MG63 (cell line): ENCODE measurements around the gene TRIM22. TPM values are rescaled to one million over a fixed set of nuclear protein-coding genes. Genes with fewer than 3 reads are reported as not detected.
"Not testable (repeated sequence)": the region's sequence is repeated elsewhere in the genome, so short reads cannot be mapped to it uniquely, and the experiment has no call there.

ENCODE experiments used
- DNase-seq: peaks from one replicate; pipeline ENCODE4 v3.0.0-alpha.2; 2020
- H3K27me3 ChIP-seq: fragments of 250-450 bp; sonication (Bioruptor Pico); 2 replicates; pipeline ENCODE4 v1.5.1; 2020; ENCODE audit warnings: mild to moderate bottlenecking, moderate library complexity
- H3K36me3 ChIP-seq: fragments of 250-450 bp; sonication (Bioruptor Pico); 2 replicates; pipeline ENCODE4 v1.5.1; 2020; ENCODE audit warnings: mild to moderate bottlenecking, moderate library complexity
- H3K4me3 ChIP-seq: fragments of 250-450 bp; sonication (Bioruptor Pico); 2 replicates; pipeline ENCODE4 v1.5.1; 2020; ENCODE audit warnings: mild to moderate bottlenecking, moderate library complexity
- H3K9me3 ChIP-seq: fragments of 250-450 bp; sonication (Bioruptor Pico); 2 replicates; pipeline ENCODE4 v1.5.1; 2020; ENCODE audit warnings: mild to moderate bottlenecking, moderate library complexity
- total RNA-seq: library from RNA; depleted of rRNA; stranded (reverse); fragments of >200 nt; shearing (Covaris generic); gene quantifications from 2 replicates; pipeline ENCODE4 v1.2.3, GENCODE V29; 2014; ENCODE audit warnings: low replicate concordance; rRNA removed

Gene TRIM22
- total RNA-seq, 1 experiment from 2014 or later: 1.7 TPM

DNA sequence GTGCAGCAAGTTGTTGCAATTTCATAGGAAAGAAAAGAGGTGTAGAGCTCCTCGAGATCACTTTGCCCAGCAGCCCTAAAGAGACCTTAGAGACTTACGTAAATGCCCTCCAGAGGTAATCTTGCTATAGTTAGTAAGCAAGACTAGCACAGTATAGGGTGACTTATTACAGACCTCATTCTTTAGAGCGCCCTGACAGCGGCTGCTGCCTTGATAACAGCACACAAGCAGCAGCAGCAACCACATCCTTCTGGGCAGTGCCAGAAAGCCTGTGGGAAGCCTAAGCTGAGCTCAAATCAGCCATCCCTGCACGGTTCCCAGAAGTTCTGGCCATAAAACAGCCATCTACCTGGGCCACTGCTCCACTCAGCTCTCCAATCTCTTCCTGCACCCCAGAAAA, 24.1 kb downstream of the TRIM22 start:
- no peak for DNase-seq
- H3K4me3 ChIP-seq: no peak overlapping the region
- no peaks in the 10 kb centered on the region for H3K27me3 ChIP-seq
- H3K36me3 ChIP-seq: no peaks in the 10 kb centered on the region
- no peaks in the 10 kb centered on the region for H3K9me3 ChIP-seq

DNA sequence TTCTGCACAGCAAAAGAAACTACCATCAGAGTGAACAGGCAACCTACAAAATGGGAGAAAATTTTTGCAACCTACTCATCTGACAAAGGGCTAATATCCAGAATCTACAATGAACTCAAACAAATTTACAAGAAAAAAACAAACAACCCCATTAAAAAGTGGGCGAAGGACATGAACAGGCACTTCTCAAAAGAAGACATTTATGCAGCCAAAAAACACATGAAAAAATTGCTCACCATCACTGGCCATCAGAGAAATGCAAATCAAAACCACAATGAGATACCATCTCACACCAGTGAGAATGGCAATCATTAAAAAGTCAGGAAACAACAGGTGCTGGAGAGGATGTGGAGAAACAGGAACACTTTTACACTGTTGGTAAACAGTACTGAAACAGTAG, 26.9 kb downstream of the TRIM22 start:
- H3K4me3 ChIP-seq, H3K36me3 ChIP-seq, H3K9me3 ChIP-seq, DNase-seq, H3K27me3 ChIP-seq: not testable (repeated sequence)

DNA sequence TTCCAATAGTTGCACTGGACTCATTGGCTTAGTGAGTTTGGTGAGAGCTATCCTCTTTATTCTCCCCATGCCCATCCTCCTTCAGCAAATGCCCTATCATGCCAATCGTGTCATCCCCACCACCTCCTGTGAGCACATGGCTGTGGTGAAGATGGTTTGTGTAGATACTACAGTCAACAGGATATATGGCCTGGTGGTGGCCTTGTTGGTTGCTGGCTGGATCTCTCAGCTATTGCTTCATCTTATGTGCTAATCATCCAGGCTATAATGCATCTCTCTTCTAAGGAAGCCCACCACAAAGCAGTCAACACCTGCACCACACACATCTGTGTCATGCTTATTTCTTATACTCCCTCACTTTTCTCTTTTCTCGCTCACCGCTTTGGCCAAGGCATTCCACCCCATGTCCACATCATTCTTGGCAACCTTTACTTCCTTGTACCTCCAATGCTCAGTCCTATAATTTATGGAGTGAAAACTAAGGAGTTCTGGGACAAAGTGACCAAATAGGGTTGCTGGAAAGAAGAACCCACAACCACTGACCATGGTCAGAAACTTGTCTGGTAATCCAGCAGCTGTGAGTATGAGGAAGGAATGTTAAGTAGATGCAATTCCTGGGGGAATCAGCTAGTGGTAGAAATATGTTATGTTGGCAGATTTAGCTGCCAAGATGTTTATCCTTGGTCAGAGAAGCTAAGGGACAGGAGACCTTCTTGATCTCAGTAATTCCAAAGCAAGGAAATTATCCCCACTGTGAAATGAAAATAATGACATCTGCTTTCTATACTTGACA, 30.3 kb downstream of the TRIM22 start:
- no peak for DNase-seq
- H3K9me3 ChIP-seq: no peaks in the 10 kb centered on the region

DNA sequence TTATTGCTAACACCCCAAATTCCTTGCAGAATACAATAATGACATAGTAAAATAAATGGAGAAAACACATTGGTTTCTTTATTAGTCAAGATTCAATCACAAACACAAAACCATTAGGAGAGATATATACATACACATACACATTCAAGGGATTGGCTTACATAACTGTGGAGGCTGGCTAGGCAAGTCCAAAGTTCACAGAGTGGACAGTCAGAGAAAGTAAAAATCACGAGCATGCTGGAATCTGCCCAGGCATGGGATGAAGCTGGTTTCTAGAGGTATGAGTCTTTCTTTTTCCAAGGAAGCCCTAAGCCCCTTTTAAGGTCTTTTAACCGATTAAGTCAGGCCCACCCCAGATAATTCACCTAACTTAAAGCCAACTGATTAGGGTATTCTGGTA, 33.0 kb downstream of the TRIM22 start:
- H3K36me3 ChIP-seq: no peaks in the 10 kb centered on the region
- H3K9me3 ChIP-seq: no peaks in the 10 kb centered on the region
- H3K27me3 ChIP-seq: no peaks in the 10 kb centered on the region; the same call in 1 of the 2 replicates
- H3K4me3 ChIP-seq: no peak overlapping the region
- no peak for DNase-seq

More for the DNA sequence above, 30.3 kb downstream of the TRIM22 start:
- no peaks in the 10 kb centered on the region for H3K27me3 ChIP-seq
- no peaks in the 10 kb centered on the region for H3K36me3 ChIP-seq
- H3K4me3 ChIP-seq: no peak overlapping the region

DNA sequence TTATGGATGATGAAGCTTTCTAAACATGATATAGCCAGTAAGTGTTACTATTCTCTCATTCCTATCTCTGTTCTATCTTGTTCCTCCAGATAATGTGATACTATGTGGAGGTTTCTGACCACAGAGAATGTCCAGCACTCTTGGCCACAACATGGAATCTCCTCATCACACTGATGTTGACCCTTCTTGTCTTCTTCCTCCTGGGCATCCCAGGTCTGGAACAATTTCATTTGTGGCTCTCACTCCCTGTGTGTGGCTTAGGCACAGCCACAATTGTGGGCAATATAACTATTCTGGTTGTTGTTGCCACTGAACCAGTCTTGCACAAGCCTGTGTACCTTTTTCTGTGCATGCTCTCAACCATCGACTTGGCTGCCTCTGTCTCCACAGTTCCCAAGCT, 36.8 kb downstream of the TRIM22 start:
- no peak for DNase-seq
- Histone ChIP-seq H3K27me3 (no peaks in the 10 kb centered on the region; the same call in 1 of the 2 replicates), H3K4me3 (no peak overlapping the region), H3K9me3 (no peaks in the 10 kb centered on the region), H3K36me3 (no peaks in the 10 kb centered on the region)

DNA sequence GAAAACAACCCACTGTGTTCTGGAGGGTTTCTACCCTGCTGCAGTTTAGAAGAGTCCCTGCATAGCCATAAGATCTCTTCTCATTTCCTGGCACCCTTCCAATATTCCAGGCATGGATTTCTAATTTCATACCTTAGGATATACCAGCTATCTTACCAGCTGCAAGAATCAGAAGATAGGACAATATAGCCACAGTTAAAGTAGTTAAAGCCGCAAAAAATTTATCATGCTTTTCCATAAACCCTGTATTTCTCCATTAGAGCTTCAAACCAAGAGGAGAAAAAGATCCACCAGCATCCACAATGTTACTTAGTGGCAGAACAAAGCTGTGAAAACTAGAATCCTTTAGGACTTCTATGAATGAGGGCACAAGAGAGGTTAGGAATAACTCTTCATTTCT, 38.1 kb downstream of the TRIM22 start:
- H3K36me3 ChIP-seq: no peaks in the 10 kb centered on the region
- DNase-seq: no peak
- H3K27me3 ChIP-seq: no peaks in the 10 kb centered on the region; the same call in 1 of the 2 replicates
- no peaks in the 10 kb centered on the region for H3K9me3 ChIP-seq
- no peak overlapping the region for H3K4me3 ChIP-seq

DNA sequence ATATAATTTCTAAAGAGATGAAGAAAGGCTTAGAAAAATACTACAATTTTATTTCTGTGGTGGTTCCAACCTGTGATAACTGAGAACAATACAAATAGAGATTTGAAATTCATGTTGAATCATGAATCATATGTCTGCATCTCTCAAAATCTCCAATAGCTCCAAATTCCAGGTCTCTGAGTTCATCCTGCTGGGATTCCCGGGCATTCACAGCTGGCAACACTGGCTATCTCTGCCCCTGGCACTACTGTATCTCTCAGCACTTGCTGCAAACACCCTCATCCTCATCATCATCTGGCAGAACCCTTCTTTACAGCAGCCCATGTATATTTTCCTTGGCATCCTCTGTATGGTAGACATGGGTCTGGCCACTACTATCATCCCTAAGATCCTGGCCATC, 46.8 kb downstream of the TRIM22 start, which contains the start of gene OR56B1:
Gene OR56B1, plus strand, starts transcription at position 53 of the 400 bp plus-strand sequence. Its CDS starts 69 bp downstream, at position 122.
- Histone ChIP-seq H3K36me3 (no peaks in the 10 kb centered on the region), H3K9me3 (peaks cover 1% of the 10 kb centered on the region; the same call in 1 of the 2 replicates), H3K27me3 (no peaks in the 10 kb centered on the region), H3K4me3 (no peak within 1 kb of the TSS)
- peak; percentile 89 for DNase-seq

DNA sequence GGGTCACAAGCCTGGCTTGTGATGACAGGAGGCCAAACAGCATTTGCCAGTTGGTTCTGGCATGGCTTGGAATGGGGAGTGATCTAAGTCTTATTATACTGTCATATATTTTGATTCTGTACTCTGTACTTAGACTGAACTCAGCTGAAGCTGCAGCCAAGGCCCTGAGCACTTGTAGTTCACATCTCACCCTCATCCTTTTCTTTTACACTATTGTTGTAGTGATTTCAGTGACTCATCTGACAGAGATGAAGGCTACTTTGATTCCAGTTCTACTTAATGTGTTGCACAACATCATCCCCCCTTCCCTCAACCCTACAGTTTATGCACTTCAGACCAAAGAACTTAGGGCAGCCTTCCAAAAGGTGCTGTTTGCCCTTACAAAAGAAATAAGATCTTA, 47.5 kb downstream of the TRIM22 start:
- Histone ChIP-seq H3K9me3 (peaks cover 2% of the 10 kb centered on the region; the same call in 1 of the 2 replicates), H3K4me3 (no peak overlapping the region), H3K27me3 (no peaks in the 10 kb centered on the region), H3K36me3 (no peaks in the 10 kb centered on the region)
- DNase-seq: peak; percentile 77

DNA sequence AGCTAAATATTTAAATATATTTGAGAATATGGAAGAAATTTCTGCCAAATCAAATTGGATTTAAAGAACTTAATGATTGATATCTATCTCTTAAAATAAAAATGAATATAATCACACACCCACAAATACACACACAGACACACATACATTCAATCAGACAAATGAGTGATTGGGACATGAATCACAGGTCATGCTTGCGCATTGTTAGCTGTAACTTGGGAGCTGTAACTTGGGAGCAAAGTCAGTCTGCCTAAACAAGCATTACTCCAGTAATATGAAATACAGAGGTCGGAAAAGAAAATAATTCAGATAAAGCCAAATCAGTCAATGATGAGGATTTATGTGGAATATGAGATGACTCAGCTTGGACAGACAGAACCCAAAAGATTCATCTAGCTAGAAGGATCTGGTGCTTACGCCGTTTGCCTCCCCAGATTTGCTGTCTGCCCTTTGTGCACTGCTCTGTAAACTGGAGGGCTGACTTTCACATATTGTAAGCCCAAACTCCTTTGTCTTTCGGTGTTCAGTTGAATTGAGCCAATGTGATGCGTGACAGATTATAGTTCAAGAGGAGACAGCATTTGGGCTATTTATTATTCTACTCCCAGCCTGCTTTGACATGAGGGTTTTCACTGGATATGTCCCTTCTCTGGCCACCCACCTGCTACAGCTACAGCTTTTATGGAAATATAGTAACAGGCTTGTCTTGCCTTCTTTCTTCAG, 48.2 kb downstream of the TRIM22 start:
- H3K9me3 ChIP-seq: peaks cover 2% of the 10 kb centered on the region; the same call in 1 of the 2 replicates
- peak; percentile 3 for DNase-seq
- no peaks in the 10 kb centered on the region for H3K27me3 ChIP-seq
- no peaks in the 10 kb centered on the region for H3K36me3 ChIP-seq
- no peak overlapping the region for H3K4me3 ChIP-seq

DNA sequence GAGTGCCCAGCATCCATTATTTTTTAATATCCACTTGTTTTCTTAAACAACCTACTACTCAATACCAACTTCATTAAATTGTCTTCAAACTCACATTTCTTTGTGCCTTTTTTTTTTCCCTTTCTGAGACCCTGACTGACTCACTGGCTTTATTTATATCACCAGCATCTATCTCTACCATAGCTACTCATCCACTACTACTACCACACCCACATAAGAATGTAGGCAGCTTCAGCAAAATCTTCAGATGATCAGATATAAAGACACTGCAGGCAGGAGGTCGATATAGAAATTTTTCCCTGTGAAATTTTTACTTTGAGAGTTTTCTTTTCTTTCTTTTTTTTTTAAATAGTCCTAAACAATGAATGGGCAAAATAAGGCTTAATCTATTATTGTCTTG, 48.8 kb downstream of the TRIM22 start:
- H3K9me3 ChIP-seq: peaks cover 2% of the 10 kb centered on the region; the same call in 1 of the 2 replicates
- H3K4me3 ChIP-seq: no peak overlapping the region
- H3K27me3 ChIP-seq: no peaks in the 10 kb centered on the region
- H3K36me3 ChIP-seq: no peaks in the 10 kb centered on the region
- no peak for DNase-seq

DNA sequence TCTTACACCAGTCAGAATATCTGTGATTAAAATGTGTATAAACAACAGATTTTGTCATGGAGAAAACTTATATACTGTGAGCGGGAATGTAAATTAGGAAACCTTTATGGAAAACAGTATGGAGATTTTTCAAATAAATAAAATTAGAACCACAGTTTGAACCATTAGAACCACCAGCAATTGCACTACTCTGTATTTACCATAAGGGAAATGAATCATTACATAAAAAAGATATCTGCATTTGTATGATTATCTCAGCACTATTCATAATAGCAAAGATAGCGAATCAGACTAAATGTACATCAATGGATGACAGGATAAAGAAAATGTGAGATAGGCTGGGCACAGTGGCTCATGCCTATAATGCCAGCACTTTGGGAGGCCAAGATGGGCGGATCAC, 57.0 kb downstream of the TRIM22 start:
- DNase-seq: no peak
- Histone ChIP-seq H3K27me3 (0 out of 2 replicates have a peak, but pooled peaks cover 2% of the 10 kb centered on the region), H3K36me3 (no peaks in the 10 kb centered on the region)

DNA sequence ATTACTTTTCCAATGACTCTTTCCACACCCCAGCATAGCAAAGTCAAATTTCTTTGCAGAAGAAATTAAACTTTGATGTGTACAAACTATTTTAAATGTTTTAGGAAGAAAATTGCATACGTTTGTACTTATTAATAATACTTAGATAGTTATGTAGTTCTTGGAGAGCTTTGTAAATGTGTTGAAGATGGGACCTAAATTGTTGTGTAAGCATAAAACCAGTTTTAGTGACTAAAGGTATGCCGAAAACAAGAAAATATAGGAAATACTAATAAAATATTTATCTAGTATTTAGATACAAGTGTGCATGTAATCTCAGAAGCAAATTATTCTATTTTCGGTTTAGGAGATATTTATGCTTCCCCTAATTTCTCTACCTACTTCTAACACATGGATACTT, 60.2 kb downstream of the TRIM22 start:
- no peak overlapping the region for H3K4me3 ChIP-seq
- no peak for DNase-seq
- no peaks in the 10 kb centered on the region for H3K36me3 ChIP-seq
- H3K27me3 ChIP-seq: 0 out of 2 replicates have a peak, but pooled peaks cover 2% of the 10 kb centered on the region
- no peaks in the 10 kb centered on the region for H3K9me3 ChIP-seq

More for the DNA sequence above, 57.0 kb downstream of the TRIM22 start:
- Histone ChIP-seq H3K9me3 (no peaks in the 10 kb centered on the region), H3K4me3 (no peak overlapping the region)

DNA sequence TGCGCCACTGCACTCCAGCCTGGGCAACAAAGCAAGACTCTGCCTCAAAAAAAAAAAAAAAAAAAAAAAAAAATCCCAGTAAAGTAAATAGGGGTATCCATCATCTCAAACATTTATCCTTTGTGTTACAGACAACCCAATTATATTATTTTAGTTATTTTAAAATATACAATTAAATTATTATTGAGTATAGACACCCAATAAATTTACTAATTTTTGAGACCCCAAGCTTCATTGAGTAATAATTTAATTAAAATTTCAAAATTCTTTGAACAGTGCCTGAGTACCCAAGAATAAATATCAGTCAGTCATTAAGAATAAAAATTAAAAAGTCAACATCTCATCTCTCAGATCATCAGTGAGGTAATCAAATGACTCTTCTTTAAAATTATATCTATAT, 64.4 kb downstream of the TRIM22 start, which contains the start of gene OR52N4:
Gene OR52N4, plus strand, starts transcription at position 301 of the 400 bp plus-strand sequence. CDS start 498 bp downstream, outside the sequence.
- Histone ChIP-seq H3K4me3 (no peak within 1 kb of the TSS), H3K9me3 (no peaks in the 10 kb centered on the region), H3K36me3 (no peaks in the 10 kb centered on the region), H3K27me3 (no peaks in the 10 kb centered on the region)
- no peak for DNase-seq

Other genes starting within 250 kb of the TRIM22 start
- not detected in 2 replicates for gene OR51I1, start 248.3 kb upstream of the TRIM22 start, total RNA-seq
- not detected in 2 replicates for gene OR51I2, start 240.5 kb upstream of the TRIM22 start, total RNA-seq
- not detected in 2 replicates for gene OR52D1, start 201.1 kb upstream of the TRIM22 start, total RNA-seq
- not detected in 2 replicates for gene UBQLN3, start 179.8 kb upstream of the TRIM22 start, total RNA-seq
- not detected in 2 replicates for gene UBQLNL, start 173.1 kb upstream of the TRIM22 start, total RNA-seq
- gene OR52H1, start 141.2 kb upstream of the TRIM22 start, total RNA-seq: not detected in 2 replicates
- not detected in 2 replicates for gene OR52B6, start 108.9 kb upstream of the TRIM22 start, total RNA-seq
- 2.5 and 4.1 TPM in 2 replicates for gene TRIM6, start 93.2 kb upstream of the TRIM22 start, total RNA-seq
- 10.7 and 10.8 TPM in 2 replicates for gene TRIM34, start 64.8 kb upstream of the TRIM22 start, total RNA-seq
- 29.9 and 33.9 TPM in 2 replicates for gene TRIM5, start 4.7 kb upstream of the TRIM22 start, total RNA-seq
- not detected in 2 replicates for gene OR56B1, start 46.7 kb downstream of the TRIM22 start, total RNA-seq
- gene OR52N4, start 64.5 kb downstream of the TRIM22 start, total RNA-seq: not detected in 2 replicates
- gene OR52N5, start 93.6 kb downstream of the TRIM22 start, total RNA-seq: not detected in 2 replicates
- not detected in 2 replicates for gene OR52N1, start 101.5 kb downstream of the TRIM22 start, total RNA-seq
- gene OR52N2, start 119.1 kb downstream of the TRIM22 start, total RNA-seq: not detected in 2 replicates
- gene OR52E6, start 152.1 kb downstream of the TRIM22 start, total RNA-seq: not detected in 2 replicates
- not detected in 2 replicates for gene OR52E8, start 167.9 kb downstream of the TRIM22 start, total RNA-seq
- not detected in 2 replicates for gene OR52E4, start 190.8 kb downstream of the TRIM22 start, total RNA-seq
- gene OR52E5, start 203.4 kb downstream of the TRIM22 start, total RNA-seq: not detected in 2 replicates